ENCODE measurements around the gene ZNF860.
A peak's percentile ranks its signal among the peaks of the same experiment; 100 is the strongest.
"Not testable (repeated sequence)": the region's sequence is repeated elsewhere in the genome, so short reads cannot be mapped to it uniquely, and the experiment has no call there.

Gene ZNF860

DNA sequence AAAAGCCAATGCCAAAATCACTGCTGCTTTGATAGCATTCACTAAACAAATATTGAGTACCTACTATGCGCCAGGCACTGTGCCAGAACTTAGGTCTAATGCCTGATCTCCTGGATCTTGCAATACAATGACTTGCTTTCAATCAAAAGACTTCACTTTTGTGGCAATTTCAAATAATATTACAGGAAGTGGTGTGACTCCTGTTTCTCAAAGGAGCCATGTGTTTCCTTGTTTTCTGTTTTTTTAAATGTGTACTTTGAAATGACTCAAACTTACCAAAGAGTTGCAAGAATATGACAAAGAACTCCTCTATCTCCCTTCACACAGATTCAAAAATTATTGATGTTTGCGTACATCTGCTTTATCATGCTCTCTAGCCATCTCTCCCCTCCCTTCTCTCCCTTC lies 18.7 kb upstream of the ZNF860 start:
- no peak for DNase-seq

DNA sequence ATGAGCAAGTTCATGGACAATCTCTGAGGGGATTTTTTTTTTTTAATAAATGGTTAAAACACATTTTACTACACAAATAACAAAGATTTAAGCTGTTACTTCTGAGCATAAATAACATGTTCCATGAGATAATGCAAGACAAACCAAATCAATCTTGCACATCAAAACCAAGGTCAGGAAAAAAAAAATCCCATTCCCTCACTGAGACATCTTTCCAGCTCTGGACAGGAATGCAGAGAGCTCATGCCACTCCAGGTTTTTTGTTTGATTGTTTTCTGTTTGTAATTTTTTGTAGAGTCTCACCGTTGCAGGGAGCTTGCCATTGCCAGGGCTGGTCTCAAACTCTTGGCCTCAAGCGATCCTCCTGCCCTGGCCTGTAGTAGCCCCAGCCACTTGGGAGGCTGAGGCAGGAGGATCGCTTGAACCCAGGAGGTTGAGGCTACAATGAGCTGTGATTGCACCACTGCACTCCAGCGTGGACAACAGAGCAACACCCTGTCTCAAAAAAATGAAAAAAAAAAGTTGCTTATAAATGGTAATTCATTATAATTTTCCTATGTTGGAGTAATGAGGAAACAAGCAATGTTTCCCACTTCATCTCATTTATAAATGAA lies 14.5 kb upstream of the ZNF860 start:
- no peak for DNase-seq

- no peak for DNase-seq
These were observed 14.0 kb upstream of the ZNF860 start for GRCh38 chr3:31967592-31967991.

DNA sequence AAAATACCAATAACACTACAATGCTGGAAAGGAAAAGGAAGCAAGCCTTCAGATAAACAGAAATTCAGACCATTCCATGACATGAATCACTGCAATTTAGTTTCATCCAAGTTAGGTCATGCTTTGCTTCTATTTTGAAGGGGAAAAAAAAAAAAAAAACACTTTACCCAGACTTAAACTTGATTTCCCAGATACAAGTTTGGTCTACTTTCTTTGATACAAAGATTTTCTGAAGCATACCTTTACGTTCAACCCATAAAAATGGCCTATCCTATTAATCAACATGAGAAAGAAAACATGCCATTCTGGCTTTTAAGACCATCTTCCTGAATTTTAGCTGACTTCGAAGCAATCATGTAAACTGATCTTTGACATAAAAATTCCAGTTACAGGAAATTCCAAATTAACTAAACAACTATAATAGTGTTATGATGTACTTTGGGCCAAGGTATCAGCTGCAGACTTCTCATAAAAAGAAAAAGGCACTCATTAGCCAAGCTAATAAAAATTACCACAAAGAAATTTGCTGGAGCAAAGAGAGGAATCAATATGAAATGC lies 13.1 kb upstream of the ZNF860 start:
- no peak for DNase-seq

DNA sequence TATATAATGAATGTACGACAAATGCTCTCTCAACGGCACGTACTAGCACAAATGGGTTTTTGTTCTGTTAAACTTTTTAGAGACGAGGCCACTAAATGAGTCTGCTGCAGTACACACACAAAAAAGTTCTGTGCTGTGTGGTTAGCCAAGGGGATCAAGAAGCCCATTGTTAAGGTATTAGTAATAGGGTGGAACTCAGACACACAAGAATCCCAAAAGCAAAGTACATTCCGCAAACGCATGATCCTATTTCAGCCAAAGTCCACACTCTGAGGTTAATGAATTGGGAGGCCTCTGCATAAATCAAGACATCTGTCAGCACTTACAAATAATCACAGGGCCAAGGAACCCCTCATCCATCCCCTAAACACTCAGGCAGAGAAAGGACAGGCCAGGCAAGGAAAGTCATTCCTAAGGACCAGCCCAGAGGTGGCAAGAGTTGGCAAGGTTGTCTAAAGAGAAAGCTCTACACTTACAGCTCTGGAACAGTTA lies 12.6 kb upstream of the ZNF860 start:
- DNase-seq = no peak

DNA sequence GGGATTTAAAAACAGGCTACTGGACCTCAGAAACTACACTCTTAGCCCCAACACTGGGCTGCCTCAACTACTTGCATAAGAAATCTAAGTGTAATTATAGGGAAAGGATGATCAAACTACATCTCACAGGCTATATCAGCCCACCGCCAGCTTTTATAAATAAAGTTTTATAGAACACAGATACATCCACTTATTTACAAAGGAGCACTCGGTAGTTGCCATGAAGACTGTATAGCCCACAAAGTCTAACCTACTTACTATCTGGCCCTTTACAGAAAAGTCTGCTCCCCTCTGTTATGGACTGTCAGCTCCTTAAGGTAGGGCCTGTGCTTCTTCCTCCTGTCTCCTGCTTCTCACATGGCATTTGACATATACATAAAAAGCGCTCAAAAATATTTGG lies 9.9 kb upstream of the ZNF860 start:
- no peak for DNase-seq

GRCh38 chr3:31973081-31973480 lies 8.5 kb upstream of the ZNF860 start:
- no peak for DNase-seq

DNA sequence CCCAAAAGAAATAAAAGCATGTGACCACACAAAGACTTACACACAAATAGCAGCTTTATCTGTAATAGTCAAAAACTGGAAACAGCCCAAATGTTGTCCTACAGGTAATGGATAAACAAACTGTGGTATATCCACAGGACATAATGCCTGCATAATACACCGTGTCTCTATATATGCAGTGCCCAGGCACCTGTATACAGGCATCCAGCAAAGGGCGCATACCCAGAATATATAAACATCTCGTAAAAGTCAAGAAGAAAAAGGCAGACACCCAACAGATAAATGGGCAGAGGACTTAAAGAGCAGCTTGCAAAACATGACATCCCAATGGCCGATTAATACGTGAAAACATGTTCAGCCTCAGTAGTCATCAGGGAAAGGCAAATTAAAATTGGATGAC lies 7.7 kb upstream of the ZNF860 start:
- no peak for DNase-seq

DNA sequence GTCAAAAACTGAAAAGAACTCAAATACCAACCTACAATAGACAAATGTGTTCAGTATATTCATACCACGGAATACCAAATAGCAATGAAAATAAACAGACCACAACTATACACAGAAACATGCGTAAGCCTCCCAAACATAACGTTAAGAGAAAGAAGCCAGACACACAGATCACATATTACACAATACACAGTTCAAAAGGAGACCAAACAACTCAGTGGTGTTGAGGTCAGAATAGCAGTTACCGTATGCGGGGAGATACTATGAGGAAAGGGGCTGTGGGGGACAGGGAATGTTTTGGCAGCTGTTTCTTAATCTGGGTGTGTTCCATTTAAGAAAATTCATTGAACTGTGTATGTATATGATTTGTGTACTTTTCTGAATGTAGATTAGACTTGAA lies 7.1 kb upstream of the ZNF860 start:
- DNase-seq = no peak

DNA sequence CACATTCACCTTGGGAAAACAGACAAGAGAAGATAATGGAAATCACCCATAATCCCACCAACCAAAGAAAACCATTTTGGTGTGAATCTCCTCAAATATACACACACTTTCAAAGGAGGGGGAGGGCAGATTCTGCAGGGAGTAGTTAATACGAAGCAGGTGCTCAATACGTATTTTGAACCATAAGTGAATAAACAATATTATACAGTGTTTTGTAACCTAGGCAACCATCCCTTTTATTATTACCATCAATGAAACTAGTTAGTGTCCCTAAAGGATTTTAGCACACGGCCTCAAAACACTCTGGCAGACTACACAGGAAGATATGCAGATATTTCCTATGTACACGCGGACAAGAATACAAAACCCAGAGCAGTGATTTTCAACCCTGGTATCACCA lies 6.6 kb upstream of the ZNF860 start:
- DNase-seq = no peak

- no peak for DNase-seq
These were observed 5.2 kb upstream of the ZNF860 start for GRCh38 chr3:31976302-31976701.

DNA sequence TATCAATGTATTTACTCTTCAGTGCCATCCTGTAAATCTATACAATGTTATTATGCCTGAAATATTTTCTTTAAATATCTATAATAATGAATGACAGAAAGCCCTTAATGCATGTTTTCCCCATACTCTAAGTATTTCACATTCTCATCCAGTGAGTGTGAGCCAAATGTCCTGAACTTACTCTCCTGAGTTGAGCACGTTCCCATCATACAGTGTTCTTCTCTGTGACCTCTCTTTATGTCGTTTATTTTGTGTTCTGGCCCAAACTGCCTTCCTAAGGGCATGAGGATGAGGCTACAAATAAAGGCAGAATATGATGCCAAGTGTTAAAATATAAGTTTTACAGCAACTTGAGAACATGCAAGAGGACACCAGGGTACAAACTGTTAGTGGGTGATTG lies 3.8 kb upstream of the ZNF860 start:
- DNase-seq = no peak

DNA sequence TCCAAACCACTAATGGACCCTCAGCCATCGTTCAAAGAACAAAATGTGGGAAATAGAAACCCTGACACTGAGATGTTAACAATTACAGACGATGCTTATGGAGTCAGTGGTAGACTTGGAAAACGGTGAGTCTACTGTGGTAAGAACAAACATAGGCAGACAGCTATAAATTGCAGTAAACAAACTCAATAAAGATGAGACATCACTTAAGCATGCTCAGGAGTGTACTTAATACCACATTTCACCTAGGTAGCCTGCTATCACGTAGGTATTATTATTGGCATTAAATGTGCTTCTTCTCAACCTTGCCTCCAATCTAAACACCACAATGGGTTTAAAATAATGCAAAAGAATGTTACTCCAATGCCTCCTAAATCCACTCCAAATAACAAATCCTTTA lies 3.0 kb upstream of the ZNF860 start:
- DNase-seq = peak; percentile 23

DNA sequence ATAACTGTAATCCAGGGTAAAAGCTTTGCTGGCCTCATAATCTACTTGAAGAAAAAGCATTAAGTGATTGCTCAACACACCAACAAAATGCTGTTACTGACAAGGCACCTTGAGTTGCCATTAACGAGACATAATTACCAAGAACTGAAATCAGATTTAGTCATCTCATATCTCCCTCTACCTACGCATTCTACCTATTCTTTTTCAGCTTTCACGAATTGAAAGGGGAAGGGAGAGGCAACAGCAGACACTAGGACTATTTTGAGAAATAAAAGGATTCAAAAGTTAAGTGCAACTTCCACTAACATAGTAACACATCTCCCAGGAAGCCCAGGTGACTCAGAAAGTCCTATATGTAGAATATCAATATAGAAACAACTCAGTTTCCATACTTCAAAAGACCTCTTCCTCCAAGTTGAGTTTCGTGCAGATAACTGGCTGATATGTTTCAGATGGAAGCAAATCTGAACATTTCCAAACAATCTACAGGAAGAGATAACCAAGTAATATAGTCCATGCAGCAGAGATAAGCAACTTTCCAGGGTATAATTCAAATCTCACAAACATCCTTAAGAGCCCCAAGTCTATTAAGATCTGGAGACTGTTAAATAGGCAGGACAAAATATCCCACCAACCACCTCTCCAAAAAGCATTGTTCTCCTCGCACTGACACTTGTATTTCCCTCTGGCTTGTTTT lies 2.4 kb upstream of the ZNF860 start:
- no peak for DNase-seq

- DNase-seq = peak; percentile 81
These were observed 882 bp upstream of the ZNF860 start for GRCh38 chr3:31980530-31981205.

GRCh38 chr3:31984321-31984720 lies 2.8 kb downstream of the ZNF860 start:
- DNase-seq = no peak

DNA sequence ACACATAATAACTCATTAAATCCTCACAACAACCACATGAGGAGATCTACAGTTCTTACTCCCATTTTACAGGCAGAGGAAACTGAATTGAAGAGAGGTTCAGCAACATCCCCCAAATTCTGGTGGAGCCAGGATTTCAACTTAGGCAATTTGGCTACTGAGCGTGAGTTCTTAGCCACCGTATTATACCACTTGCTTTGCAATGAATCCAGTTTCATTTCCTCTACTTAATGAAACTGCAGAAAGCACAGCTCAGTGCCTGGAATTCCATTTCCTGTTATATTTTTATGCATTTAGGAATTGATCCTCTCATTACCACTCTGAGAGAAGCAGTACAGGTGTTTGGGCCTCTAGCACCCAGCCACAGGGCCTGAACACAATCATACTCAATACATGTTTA lies 4.3 kb downstream of the ZNF860 start:
- no peak for DNase-seq

- no peak for DNase-seq
These were observed 6.7 kb downstream of the ZNF860 start for GRCh38 chr3:31988271-31988670.

- not testable (repeated sequence) for DNase-seq
These were observed 11.4 kb downstream of the ZNF860 start for GRCh38 chr3:31992995-31993394.

DNA sequence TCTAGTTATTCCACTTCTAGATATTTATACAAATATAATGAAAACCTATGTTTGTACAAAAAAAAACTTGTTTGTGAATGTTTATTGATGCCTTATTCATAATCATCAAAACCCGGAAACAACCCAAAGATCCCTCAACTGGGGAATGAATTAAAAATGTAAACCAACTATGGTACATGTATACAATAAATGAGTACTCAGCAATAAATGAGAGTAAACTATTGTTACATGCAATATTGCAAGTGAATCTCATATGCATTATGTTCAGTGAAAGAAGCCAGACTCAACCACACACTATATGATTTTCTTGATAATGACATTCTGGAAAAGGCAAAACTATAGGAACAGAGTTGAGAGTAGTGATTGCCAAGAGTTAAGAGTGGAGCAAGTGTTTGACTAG lies 12.3 kb downstream of the ZNF860 start:
- no peak for DNase-seq

DNA sequence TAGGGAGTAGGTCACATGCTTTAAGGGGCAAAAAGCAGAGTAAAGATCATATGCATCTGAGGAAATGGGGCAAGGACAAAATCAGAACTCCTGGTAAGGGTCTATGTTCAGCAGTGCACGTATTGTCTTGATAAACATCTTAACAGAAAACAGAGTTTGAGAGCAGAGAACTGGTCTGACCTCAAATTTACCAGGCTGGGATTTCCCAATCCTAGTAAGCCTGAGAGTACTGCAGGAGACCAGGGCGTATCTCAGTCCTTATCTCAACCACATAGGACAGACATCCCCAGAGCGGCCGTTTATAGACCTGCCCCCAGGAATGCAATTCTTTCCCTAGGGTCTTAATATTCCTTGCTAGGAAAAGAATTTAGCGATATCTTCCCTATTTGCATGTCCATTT lies 13.5 kb downstream of the ZNF860 start:
- DNase-seq = not testable (repeated sequence)

GRCh38 chr3:31996195-31996594 lies 14.6 kb downstream of the ZNF860 start:
- DNase-seq = no peak

DNA sequence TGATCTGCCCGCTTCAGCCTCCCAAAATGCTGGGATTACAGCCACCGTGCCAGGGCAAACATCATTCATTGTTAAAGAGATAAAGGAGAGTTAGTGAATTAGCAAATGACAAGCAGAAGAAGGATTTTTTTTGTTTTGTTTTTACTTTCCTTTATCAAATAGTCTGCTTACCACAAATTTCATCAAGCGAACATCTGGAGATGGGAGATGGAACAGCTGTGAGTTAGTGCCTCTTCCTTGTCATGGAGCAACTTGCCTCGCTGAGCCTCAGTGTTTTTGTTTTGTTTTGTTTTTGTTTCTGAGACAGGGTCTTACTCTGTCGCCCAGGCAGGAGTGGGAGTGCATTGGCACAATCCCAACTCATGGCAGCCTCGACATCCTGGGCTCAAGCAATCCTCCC lies 15.9 kb downstream of the ZNF860 start:
- no peak for DNase-seq

DNA sequence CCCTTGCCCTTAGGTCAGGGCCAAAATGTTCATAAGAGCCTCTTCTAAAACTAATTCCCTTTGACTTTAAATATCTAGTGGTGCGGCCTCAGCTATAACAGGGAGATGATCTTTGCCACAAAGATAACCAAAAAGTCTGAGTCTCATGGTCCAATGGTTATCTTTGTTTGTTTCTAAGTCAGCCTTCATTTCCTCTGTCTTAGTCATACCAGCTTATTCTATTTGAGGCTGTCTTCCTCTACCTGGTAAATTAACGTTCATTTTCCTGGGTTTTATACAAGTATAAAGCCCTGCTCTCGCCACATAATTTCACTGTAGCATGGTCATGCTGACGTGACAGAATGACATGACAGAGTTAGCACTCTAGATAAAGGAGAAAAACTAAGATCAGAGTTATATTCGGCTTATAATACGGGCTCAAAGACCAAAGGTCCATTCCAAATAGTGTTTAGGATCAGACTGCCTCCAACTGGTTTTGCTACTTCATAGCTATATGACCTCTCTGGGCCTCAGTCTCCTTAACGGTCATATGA lies 18.4 kb downstream of the ZNF860 start:
- DNase-seq = no peak
